Mesendoderm (in vitro differentiated cells): ENCODE measurements around the gene VASN. TPM values are rescaled to one million over a fixed set of nuclear protein-coding genes. Genes with fewer than 3 reads are reported as not detected.

ENCODE experiments used
- DNase-seq: peaks from one replicate; pipeline ENCODE4 v3.0.0; 2013
- H2AK5ac ChIP-seq: 2 replicates; pipeline ENCODE4 v1.6.1; 2013; ENCODE audit warnings: low read length, inconsistent platforms
- H2BK120ac ChIP-seq: 2 replicates; pipeline ENCODE4 v1.6.1; 2013; ENCODE audit warnings: low read depth, mild to moderate bottlenecking, low read length, moderate library complexity, mixed read lengths
- H2BK15ac ChIP-seq: replicated peaks from 2 replicates; pipeline ENCODE4 v1.6.1; 2013; ENCODE audit warnings: low read depth, mild to moderate bottlenecking, moderate library complexity
- H2BK5ac ChIP-seq: 2 replicates; pipeline ENCODE4 v1.6.1; 2013; ENCODE audit warnings: low read length, inconsistent platforms
- H3K18ac ChIP-seq: 2 replicates; pipeline ENCODE4 v1.6.1; 2013; ENCODE audit warnings: mild to moderate bottlenecking, low read length, mixed read lengths
- H3K23ac ChIP-seq: one replicate; pipeline ENCODE4 v1.6.1; 2013; ENCODE audit warnings: low read length
- H3K27ac ChIP-seq: 2 replicates; pipeline ENCODE4 v1.5.1; 2013; ENCODE audit warnings: low read depth, mild to moderate bottlenecking, inconsistent platforms, low read length, moderate library complexity
- H3K27me3 ChIP-seq: 2 replicates; pipeline ENCODE4 v1.6.1; 2013; ENCODE audit warnings: low read length, control low read depth, mild to moderate bottlenecking, inconsistent platforms; ENCODE audit not compliant: insufficient read depth, poor library complexity
- H3K36me3 ChIP-seq: 2 replicates; pipeline ENCODE4 v1.6.1; 2013; ENCODE audit warnings: low read length, inconsistent platforms; ENCODE audit not compliant: control insufficient read depth, insufficient read depth
- H3K4ac ChIP-seq: one replicate; pipeline ENCODE4 v1.6.1; 2013; ENCODE audit warnings: low read depth, mild to moderate bottlenecking, low read length, moderate library complexity
- H3K4me1 ChIP-seq: 2 replicates; pipeline ENCODE4 v1.6.1; 2013; ENCODE audit warnings: low read depth, low read length, inconsistent platforms; ENCODE audit not compliant: control insufficient read depth
- H3K4me2 ChIP-seq: 2 replicates; pipeline ENCODE4 v1.6.1; 2013; ENCODE audit warnings: low read length
- H3K4me3 ChIP-seq: 2 replicates; pipeline ENCODE4 v1.5.1; 2013; ENCODE audit warnings: mild to moderate bottlenecking, low read length
- H3K56ac ChIP-seq: one replicate; pipeline ENCODE4 v1.6.1; 2013; ENCODE audit warnings: low read length
- H3K79me1 ChIP-seq: 2 replicates; pipeline ENCODE4 v1.6.1; 2013; ENCODE audit warnings: low read length, inconsistent platforms
- H3K79me2 ChIP-seq: 2 replicates; pipeline ENCODE4 v1.6.1; 2013; ENCODE audit warnings: mild to moderate bottlenecking, low read length; ENCODE audit not compliant: control insufficient read depth, insufficient read depth
- H3K9ac ChIP-seq: 2 replicates; pipeline ENCODE4 v1.6.1; 2013; ENCODE audit warnings: low read length, inconsistent platforms
- H4K5ac ChIP-seq: one replicate; pipeline ENCODE4 v1.6.1; 2013; ENCODE audit warnings: low read length
- H4K8ac ChIP-seq: one replicate; pipeline ENCODE4 v1.6.1; 2013; ENCODE audit warnings: low read depth, mild to moderate bottlenecking, control low read depth, low read length, moderate library complexity
- WGBS: extraction: QIAGEN DNeasy Blood & Tissue Kit; methylation state at CpG from one replicate; pipeline ENCODE4 v1.1.7; 2013; ENCODE audit warnings: low lambda C conversion rate, missing lambda C conversion rate; ENCODE audit not compliant: insufficient coverage; ENCODE audit errors: extremely low coverage; 5-methylcytosine and 5-hydroxymethylcytosine counted together
- polyA plus RNA-seq, 2 experiments: library from polyadenylated mRNA; stranded (reverse); fragments of 200-250 nt; gene quantifications; one replicate each; pipeline ENCODE4 v1.2.3, GENCODE V29; 2013

VASN gene
- 6.4 TPM for polyA plus RNA-seq (2013, experiment 1 of 2)
- polyA plus RNA-seq (2013, experiment 2 of 2), result 6.5 TPM

- H4K5ac ChIP-seq, result no peak within 1 kb of the TSS
- no peak within 1 kb of the TSS for H2BK120ac ChIP-seq
- peak within 1 kb of the TSS; percentile 72 for H3K9ac ChIP-seq
- H3K56ac ChIP-seq, result peak within 1 kb of the TSS; percentile 69
- H3K79me1 ChIP-seq, result no peaks in the 10 kb centered on the region
- no peaks in the 10 kb centered on the region for H3K79me2 ChIP-seq
- no peak within 1 kb of the TSS for H2BK5ac ChIP-seq
- peak within 1 kb of the TSS; percentile 42 for H3K4me2 ChIP-seq
- no peak within 1 kb of the TSS for H3K4ac ChIP-seq
- H2AK5ac ChIP-seq, result no peak within 1 kb of the TSS
- no peaks in the 10 kb centered on the region for H3K36me3 ChIP-seq
- no peak within 1 kb of the TSS for H2BK15ac ChIP-seq
- peak within 1 kb of the TSS; percentile 42 for H3K18ac ChIP-seq
- H3K4me1 ChIP-seq, result peaks cover 16% of the 10 kb centered on the region
- H3K23ac ChIP-seq, result peak within 1 kb of the TSS; percentile 74
- no CpG with 5 or more reads among the region's 50 CpGs for WGBS
- no peak within 1 kb of the TSS for H4K8ac ChIP-seq
- H3K27ac ChIP-seq, result no peak within 1 kb of the TSS
- H3K4me3 ChIP-seq, result peak within 1 kb of the TSS; percentile 42
- DNase-seq, result peak; percentile 78
- H3K27me3 ChIP-seq, result no peaks in the 10 kb centered on the region
Observed at GRCh38 chr16:4371357-4372000, at the start of gene VASN. VASN (plus strand) TSS chr16:4371848; CDS start chr16:4380878, 9,030 bp downstream.

GRCh38 chr16:4322121-4323052 lies 49.3 kb upstream of the VASN start:
- no peak overlapping the region for H3K56ac ChIP-seq
- no peak overlapping the region for H3K18ac ChIP-seq
- no peak overlapping the region for H2BK15ac ChIP-seq
- H2BK120ac ChIP-seq, result no peak overlapping the region
- H2AK5ac ChIP-seq, result no peak overlapping the region
- H3K79me2 ChIP-seq, result peaks cover 34% of the 10 kb centered on the region
- no peak overlapping the region for H2BK5ac ChIP-seq
- DNase-seq, result no peak
- H3K4me3 ChIP-seq, result no peak overlapping the region
- no peak overlapping the region for H3K4me2 ChIP-seq
- H3K36me3 ChIP-seq, result no peaks in the 10 kb centered on the region
- H4K5ac ChIP-seq, result no peak overlapping the region
- peaks cover 14% of the 10 kb centered on the region for H3K79me1 ChIP-seq
- H3K4ac ChIP-seq, result no peak overlapping the region
- no peak overlapping the region for H3K23ac ChIP-seq
- no CpG with 5 or more reads among the region's 30 CpGs for WGBS
- no peaks in the 10 kb centered on the region for H3K27me3 ChIP-seq
- H3K4me1 ChIP-seq, result peaks cover 4% of the 10 kb centered on the region
- H4K8ac ChIP-seq, result no peak overlapping the region
- no peak overlapping the region for H3K9ac ChIP-seq
- no peak overlapping the region for H3K27ac ChIP-seq

- Histone ChIP-seq H4K8ac (no peak overlapping the region), H3K4me3 (no peak overlapping the region), H3K4ac (no peak overlapping the region), H2BK120ac (no peak overlapping the region), H3K27ac (no peak overlapping the region), H2BK15ac (no peak overlapping the region), H3K9ac (no peak overlapping the region), H3K4me2 (no peak overlapping the region), H3K18ac (no peak overlapping the region), H2BK5ac (no peak overlapping the region), H4K5ac (no peak overlapping the region), H2AK5ac (no peak overlapping the region), H3K36me3 (no peaks in the 10 kb centered on the region), H3K23ac (no peak overlapping the region), H3K79me2 (peaks cover 29% of the 10 kb centered on the region), H3K27me3 (no peaks in the 10 kb centered on the region), H3K56ac (no peak overlapping the region), H3K4me1 (peaks cover 4% of the 10 kb centered on the region), H3K79me1 (peaks cover 12% of the 10 kb centered on the region)
- no CpG with 5 or more reads among the region's 21 CpGs for WGBS
- no peak for DNase-seq
Observed at GRCh38 chr16:4323071-4323844, 48.4 kb upstream of the VASN start.

- Histone ChIP-seq H3K23ac (no peak overlapping the region), H3K4me1 (peaks cover 3% of the 10 kb centered on the region), H3K79me1 (peaks cover 12% of the 10 kb centered on the region), H2BK15ac (no peak overlapping the region), H4K8ac (no peak overlapping the region), H2AK5ac (no peak overlapping the region), H3K9ac (peak overlapping the region; percentile 50), H3K27ac (no peak overlapping the region), H3K27me3 (no peaks in the 10 kb centered on the region), H3K4ac (no peak overlapping the region), H3K36me3 (no peaks in the 10 kb centered on the region), H3K56ac (peak overlapping the region; percentile 44), H2BK120ac (no peak overlapping the region), H2BK5ac (no peak overlapping the region), H3K79me2 (peaks cover 26% of the 10 kb centered on the region), H4K5ac (no peak overlapping the region), H3K4me2 (no peak overlapping the region), H3K18ac (no peak overlapping the region), H3K4me3 (no peak overlapping the region)
- WGBS, result no CpG with 5 or more reads among the region's 12 CpGs
- DNase-seq, result peak; percentile 77
Observed at GRCh38 chr16:4323845-4324488, 47.7 kb upstream of the VASN start.

- Histone ChIP-seq H4K8ac (no peak overlapping the region), H3K4me3 (no peak overlapping the region), H2BK15ac (no peak overlapping the region), H2AK5ac (no peak overlapping the region), H3K18ac (no peak overlapping the region), H3K27me3 (no peaks in the 10 kb centered on the region), H3K27ac (no peak overlapping the region), H3K4me2 (no peak overlapping the region), H3K36me3 (no peaks in the 10 kb centered on the region), H3K79me1 (peaks cover 12% of the 10 kb centered on the region), H2BK120ac (no peak overlapping the region), H3K23ac (no peak overlapping the region), H3K56ac (no peak overlapping the region), H4K5ac (no peak overlapping the region), H3K79me2 (peaks cover 23% of the 10 kb centered on the region), H3K9ac (peak overlapping the region; percentile 50), H3K4ac (no peak overlapping the region), H2BK5ac (no peak overlapping the region), H3K4me1 (peaks cover 3% of the 10 kb centered on the region)
- no CpG with 5 or more reads among the region's 22 CpGs for WGBS
- no peak for DNase-seq
Observed at GRCh38 chr16:4324492-4325252, 47.0 kb upstream of the VASN start.
